Measurements from ENCODE around the gene IL1RAPL1.

Gene IL1RAPL1

DNA sequence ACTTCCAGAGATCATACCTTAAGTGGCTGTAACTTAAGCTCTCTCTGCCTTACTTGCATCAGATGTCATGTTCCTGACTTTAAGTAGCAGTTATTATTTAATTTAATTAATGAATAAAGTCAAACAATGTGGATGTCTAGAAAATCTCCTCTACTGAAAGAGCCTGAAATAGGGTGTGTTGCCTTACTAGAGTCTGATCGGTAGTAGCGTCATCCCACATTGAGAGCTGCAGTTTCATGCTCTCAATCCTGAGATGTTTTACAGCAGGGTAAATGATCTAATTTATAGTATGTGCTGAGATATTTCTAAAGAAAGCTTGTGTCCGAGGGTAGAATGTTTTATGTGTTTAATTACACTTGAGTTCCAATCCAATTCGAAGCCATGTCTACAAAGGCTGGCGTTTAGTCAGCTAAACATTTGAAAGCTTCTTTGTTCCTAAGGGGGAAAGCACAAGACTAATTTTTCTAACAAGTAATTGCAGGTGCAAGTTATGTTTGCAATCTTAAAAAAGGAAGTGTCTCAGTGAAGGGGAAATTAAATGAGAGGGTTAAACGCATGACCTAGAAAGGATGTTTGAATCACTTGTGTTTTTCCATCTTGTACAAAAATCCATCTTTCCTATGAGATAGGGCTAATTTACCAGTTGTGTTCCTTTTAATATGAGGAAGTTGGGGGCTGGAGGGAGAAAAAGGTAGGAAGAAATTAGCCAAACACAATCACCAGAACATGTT is 1237.1 kb downstream of the IL1RAPL1 start:
- DNase-seq, result no peak

DNA sequence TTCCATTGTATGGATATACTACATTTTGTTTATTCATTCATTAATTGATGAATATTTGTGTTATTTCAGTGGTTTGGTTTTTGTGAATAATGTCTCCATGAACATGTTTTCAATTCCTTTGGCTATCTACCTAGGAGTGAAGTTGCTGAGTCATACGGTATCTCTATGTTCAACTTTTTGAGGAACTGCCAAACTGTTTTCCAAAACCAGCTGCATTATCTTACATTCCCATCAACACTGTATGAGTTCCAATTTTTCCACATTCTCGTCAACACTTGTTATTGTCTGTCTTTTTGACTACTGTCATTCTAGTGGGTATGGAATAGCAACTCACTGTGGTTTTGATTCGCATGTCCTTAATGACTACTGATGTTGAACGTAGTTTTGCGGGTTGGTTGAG is 1239.5 kb downstream of the IL1RAPL1 start:
- DNase-seq, result no peak

DNA sequence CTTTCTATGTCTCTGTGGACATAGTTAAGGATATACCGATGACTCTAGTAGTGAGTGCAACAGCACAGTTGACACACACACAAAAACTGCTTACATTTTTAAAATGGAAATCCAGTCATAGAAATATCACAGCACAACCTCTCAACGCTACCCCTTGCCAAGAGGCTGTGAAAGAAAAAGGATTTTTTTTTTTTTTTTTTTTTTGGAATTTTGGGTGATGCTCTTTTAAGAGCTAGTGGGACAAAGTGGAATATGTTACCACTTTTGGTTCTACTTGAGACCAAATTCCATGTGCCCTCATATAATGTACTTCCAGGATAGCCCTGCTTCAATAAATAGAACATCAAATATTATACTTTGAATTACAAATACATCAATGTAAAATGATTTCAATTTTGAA is 1247.1 kb downstream of the IL1RAPL1 start:
- no peak for DNase-seq

DNA sequence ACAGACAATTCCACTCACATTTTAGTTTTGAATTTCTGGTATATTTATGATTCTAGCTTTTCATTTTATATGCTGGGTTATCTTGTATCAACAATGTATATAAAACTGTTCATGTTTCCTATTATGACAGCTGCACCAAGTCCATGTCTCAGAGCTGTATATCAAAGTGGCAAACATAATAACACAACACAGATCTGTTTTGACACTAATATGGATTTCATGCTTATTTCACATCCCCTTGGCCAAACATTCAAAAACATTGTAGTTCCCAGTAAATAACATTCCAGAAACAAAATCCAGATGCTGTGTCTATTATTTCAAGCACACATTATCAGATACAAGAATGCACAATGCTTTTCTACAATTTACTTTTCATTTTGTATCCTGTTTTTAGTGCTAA is 1247.5 kb downstream of the IL1RAPL1 start:
- DNase-seq, result no peak

DNA sequence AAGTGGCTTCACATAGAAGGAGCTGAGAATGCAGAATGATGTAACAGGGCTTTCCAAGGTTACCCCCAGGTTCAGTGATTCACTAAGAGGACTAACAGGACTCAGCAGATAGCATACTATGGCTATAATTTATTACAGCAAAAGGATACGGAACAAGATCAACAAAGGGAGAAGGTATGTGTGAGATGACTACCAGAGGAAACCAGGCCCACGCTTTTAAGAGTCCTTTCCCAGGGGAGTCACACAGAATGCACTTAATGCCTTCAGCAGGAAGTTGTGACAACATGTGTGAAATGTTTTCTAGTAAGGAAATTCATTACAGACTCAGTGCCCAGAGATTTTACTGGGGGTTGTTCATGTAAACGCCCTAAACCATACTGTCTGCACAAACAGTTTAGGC is 1254.5 kb downstream of the IL1RAPL1 start:
- no peak for DNase-seq

DNA sequence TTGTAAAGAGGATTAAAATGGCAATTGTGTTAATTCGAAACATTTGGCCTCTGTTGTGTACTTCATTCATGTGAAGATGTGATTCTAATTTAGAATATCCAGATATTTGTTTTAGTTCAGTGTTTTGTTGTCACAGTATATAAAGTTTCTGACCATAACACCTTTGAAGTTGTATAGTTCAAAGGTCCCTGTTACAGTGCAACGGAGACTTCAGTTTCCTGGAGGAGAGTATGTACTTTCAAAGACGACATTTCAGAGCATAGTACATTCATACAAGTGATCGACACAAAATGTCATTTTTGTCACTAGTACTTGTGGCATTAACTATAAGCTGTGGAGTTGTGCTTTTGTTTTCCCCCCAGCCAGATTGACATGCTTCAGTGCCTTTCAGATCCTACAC is 1255.3 kb downstream of the IL1RAPL1 start:
- DNase-seq, result no peak

DNA sequence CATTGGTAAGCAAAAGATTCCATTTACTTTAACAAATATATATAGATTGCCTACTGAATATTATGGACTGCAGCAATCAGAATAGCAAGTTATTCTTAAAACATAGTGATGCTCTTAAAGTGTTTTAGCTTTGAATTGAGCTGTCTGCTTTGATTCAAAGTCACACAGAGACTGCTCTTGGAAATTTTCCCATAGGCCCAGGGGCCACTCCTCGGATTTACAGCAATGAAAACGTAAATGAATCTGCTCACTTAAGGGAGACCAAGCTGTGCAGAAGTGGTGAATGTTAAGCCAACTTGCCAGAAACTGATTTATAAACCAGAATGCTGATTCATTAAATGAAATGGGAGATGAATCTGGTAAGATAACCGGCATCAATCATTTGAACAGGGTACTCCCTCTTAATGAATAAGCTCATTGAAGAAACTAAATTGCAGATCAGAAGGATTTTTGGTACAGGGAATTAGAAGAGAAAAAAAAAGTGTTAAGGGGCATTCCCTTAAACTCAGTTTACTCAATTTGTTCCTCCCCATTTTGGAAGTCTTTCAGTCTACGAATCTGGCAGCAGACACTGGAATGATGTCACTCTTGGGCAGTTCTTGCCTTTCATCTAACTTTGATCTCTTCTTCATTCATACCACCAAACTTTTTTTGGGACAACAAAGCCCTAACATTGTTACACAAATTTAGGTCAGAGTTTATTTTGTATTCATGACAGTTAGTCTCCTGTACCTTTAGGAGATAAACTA is 1264.8 kb downstream of the IL1RAPL1 start:
- DNase-seq, result no peak

DNA sequence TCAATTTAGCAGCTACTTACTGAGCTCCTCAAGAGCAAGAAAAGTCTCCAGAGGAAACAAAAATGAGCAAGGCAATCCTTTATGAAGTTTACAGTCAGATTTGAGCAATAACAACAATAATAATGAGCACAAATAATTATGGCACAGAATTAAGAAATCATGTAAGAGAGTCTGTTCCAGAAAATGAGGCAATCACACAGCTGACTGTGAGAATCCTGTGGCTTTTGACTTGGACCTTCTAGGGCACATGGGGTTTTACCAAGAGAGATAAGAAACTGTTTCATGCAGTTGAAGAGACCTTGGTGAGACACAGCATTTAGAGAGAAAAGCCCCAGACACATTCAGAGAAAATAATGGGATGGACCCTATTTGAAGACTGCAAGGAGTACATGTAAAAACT is 1265.5 kb downstream of the IL1RAPL1 start:
- DNase-seq, result no peak

DNA sequence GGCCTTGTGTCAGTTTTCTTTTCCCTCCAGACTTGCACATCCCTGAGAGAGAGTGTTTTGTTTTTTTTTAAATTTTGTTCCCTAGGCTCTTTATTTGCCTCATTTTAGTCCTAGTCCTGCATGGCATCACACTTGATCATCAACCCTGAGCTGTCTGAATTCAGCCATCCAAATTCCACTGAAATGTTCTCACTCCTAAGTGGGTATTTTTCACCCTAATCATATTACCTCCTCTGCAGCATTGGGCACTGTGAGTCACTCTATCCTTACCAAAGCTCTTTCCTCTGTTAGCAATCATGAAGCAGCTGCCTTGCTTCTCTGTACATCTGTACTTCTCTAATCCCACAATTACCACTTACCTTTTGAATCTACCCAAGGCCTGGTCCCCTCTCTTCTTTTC is 1271.5 kb downstream of the IL1RAPL1 start:
- no peak for DNase-seq

DNA sequence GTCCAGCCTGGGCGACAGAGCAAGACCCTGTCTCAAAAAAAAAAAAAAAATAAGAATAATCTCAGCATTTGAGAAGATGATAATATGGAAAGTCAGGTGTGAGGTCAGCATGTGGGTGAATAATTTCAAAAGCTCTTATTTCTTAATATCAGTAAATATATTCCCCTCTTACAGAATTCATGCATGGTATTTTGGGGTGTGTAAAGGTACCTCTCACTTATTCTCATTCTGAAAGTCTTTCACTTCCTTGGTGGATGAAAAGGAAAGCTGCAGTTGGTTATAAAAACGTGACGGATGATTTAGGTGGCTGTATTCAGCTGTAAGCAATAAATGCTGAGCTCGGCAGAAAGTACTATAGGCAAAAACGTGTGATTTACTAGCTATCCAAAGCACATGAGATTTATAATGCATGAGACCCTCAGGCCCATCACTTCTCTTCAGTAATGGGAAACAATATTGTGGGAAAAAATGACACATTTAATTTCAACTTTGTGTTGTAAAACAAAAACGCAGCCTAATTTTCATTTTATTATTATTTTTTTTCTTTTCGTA is 1275.0 kb downstream of the IL1RAPL1 start:
- DNase-seq, result no peak

DNA sequence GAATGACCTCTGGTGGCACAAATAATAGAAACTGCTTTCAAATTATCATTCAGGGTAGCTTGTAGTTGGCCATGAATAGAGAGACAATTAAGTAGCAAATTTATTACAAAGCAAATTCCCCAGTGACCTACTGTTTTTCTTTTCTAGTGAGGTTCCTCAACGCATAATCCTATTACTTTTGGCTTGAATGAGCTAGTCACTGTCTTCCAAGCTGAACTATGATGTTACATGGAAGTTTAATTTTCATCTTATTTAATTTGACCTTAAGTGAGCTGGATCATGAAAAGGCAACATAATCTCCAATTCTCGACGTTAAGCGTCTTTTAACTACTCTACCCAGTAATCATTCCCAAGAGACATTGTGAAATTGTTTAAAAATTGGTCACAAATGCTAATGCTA is 1280.7 kb downstream of the IL1RAPL1 start:
- DNase-seq, result no peak

DNA sequence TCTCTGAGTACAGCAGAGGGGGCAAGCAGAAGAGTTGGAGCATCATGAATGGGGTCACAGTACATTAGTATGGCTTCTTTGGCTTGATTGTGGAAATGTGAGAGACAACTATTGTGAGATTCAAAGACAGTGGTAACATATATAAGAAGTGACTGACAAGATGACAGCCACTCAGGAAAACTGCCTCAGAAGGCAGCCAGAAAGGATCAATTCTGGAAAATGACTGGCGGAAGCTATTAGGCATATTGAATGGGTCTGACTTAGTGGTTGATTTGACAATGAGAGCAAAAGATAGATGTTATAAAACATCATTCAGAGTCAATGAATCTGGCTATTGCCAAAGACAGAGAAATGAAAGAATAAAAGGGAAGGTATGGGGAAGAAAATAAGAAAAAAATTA is 1282.6 kb downstream of the IL1RAPL1 start:
- DNase-seq, result no peak

DNA sequence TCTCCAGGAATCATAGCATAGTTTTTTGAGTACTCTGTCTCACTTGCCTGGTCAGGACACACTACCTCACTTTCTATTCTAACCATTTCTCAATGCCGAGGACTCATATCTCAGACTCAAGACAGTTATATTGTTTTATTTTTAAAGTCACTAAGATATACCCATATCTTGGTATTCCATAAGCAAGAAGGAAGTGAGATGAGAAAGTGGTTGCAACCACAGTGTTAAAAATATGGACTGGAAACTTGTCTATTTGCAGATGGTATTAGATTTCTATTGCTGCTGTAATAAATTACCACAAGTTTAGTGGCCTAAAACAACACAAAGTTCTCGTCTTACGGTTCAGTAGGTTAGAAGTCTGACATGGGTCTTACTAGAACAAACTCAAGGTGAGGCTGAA is 1283.4 kb downstream of the IL1RAPL1 start:
- no peak for DNase-seq

DNA sequence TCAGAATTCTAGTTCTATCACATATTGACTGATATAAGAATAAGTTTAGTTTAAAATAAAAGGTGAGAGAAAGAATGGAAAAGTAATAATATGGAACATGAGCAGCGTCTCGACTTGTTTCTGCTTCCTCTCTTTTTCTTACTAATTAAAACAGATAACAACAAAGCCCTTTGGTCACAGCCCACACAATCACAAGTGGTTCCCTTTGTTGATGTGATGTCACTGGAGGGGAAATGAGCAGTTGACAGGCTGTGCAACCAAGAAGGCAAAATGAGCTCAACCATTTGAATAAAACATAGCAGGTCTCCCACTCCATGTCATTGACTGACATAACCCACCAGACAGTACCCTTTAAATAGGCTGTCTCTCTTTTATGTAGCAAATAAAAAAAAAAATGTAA is 1285.6 kb downstream of the IL1RAPL1 start:
- DNase-seq, result no peak

DNA sequence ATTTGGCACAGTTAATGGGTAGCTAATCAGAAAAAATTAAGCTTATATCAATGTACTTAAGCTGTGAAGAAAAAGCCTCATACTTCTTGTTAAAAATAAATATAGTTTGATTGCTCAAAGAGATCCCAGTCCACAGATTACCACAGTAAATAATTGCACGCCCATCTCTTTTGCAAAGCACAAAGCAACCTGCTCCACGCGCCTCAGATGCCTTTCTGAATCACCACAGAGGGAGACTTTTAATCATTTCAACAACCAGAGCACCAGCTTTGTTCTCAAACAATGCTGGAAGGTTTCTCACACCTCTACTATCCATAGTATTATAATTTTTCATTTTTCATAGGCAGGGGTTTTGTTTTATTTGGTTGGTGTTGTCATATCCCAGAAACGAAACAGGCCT is 1289.5 kb downstream of the IL1RAPL1 start:
- no peak for DNase-seq

DNA sequence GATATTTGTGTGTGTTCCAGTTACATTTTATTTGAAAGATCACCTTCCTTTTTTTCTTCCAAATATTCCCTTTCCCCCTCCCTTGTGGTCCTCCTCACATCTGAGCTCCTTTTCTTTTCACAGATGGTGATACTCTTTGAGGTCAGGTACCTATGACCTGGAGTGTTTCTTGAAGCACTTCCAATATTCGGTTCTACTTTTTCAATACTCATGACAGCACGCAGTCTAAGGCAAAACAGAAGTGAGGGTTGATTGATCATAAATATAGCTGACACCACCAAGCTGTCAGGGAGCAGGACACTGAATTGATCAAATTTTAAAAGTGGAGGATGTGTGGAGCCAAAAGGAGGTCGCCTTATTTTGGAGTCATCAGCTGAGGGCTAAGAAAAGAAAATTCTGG is 1293.7 kb downstream of the IL1RAPL1 start:
- DNase-seq, result no peak

DNA sequence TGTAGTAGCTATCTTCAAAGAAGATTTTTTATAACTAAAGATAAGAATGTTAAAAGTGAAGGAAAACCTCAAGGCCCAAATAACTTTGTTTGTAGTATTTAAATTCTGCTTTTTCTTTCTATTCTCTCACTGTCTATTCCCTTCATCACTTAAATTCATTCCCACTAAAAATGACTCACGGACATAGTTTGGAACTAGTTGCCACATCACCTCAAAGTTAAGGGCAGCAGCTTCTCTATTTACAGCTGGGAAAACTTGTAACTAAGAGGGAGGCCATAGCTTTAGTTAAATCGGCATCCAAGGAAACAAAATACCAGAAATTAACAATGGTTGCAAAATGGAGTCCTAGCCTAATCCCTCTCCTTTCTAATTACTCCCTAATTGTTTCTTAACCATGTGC is 1302.8 kb downstream of the IL1RAPL1 start:
- no peak for DNase-seq

DNA sequence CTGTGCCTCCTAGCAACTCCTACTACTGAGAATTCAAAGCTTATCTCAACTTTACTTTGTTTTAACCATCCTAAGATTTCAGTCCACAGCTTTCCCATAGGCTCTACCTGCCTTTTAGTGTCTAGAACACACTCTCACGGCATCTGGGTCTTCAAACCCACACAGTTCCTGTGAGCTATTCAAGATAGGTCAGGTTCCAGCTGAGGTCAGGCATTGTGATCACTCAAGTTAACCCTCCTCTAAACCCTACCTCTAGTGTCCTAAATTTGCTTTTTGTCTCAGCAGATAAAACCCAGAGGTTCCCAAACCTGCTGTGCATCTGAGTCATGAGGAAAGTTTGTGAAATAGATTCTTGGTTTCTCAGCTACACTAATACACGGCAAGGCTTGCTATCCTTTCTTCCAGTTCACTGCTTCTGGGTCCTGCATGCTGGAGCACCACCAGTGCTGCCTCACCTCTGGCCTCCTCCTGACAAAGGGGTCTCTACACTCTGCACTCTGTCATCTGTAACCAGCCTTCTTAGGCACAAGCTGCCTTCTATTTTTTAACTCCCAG is 1303.5 kb downstream of the IL1RAPL1 start:
- no peak for DNase-seq

DNA sequence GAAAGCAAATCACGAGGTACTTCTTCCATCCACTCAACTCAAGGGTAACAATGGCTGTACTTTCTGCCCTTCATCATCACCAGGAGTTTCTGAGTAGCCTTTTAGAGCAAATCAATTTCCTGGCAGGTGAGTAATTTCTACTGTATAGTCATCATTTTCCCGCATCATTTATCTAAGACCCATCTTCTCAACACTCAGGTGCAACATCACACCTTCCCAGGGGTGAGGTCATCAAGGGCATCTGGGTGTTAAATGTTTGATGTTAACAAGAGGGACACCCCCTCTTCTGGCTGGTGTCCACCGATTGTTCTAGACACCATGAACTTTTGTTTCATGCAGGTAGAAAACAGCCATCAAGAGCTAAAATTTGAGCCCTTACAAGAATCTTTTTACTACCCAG is 1314.8 kb downstream of the IL1RAPL1 start:
- DNase-seq, result no peak

DNA sequence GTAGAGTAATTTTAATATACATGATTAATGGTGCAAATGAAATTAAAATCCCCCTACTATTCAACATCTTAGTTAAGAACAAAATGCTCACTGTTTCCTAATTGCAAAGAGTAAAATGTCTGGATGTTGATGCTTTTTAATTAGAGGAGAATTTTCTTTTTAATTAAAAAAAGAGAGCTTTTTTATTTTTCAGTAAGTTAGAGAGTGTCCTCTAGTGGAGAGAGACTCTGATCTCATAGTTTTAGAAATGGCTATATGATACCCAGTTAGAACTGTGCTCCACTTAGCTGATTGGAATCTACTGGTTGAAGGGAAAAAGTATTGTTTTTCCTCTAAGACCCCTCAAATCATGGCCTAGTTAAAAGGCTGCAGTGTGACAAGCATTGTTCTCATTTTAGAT is 1316.1 kb downstream of the IL1RAPL1 start:
- no peak for DNase-seq

DNA sequence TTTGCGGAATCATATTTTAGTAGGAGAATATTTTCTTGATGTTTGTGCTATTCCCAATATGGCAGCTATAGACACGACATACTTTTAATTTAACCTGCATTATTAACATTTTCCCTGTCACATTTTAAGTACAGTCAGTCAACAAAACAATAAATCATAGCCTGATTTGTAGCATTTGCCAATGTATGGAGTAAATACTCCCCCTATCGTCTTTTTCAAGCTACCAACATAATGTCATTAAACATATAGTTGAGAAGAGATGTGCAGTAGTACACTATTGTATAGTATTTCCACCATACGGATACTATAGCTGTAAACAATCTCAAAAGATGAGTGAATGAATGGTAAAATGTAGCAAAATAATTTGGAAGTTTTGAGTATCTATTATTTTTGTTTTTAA is 1324.4 kb downstream of the IL1RAPL1 start:
- DNase-seq, result no peak

DNA sequence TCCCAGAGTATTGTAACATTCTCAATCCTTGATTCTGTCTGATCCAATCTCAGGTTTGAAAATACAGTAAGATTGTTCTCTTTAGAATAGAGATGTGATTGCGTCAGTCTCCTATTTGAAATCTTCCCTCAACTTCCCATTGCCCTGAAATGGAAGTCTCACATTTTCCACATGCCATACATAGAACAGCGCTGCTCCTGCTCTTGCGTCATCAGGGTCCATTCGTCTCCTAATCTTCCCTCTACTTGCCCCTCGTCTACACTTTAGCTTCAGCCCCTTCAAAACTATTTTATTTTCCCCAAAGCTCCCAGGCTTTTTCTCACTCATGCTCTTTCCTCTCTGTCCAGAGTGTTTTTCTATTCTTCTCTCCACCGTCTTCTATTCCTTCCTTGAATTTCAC is 1326.4 kb downstream of the IL1RAPL1 start:
- DNase-seq, result no peak

DNA sequence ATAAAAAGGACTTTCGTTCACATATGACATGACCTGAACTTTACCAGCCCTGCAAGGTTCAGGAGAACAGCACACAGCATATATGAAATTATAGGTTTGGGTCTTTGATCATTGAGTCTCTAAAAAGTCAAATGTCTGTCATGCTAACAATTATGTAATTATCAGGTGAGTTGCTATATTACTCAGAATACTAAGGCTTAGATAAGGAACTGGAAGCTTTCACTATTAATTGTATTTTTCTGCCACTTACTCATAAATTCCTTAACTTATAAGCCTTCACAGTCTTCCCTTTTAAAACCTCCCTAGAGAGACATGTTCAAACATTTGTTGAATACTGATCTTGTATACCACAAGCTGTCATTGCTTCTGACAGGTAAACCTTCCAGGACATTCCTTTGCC is 1335.4 kb downstream of the IL1RAPL1 start:
- no peak for DNase-seq

DNA sequence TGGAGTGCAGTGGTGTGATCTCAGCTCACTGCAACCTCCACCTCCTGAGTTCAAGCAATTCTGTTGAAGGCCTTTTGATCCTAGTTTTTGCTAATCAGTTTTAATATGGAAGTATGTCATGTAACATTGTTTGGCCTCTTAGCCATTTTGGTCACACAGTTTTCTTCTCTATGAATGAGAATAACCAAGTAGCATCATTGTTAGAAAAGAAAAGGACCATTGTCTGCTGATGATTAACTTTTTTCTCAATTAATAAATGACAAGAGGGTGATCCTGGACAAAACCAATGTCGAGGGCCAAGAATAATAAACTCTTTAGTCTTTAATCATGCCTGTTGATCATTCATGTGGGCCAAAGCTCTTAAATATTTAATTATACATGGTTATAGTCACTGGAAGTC is 1338.8 kb downstream of the IL1RAPL1 start:
- DNase-seq, result no peak
